Dendritic cell treated with granulocyte-macrophage colony-stimulating factor and Interleukin-4, amounts not matched to agents 40 ng/mL and 50 ng/mL, for 4 days (primary cell): ENCODE measurements around the gene BRPF1.
A peak's percentile ranks its signal among the peaks of the same experiment; 100 is the strongest.

Experiments
- H3K27ac Mint-ChIP-seq: one replicate; pipeline ENCODE4 v1.8.0; 2022; ENCODE audit warnings: mild to moderate bottlenecking, mixed read lengths
- H3K27me3 Mint-ChIP-seq: one replicate; pipeline ENCODE4 v1.8.0; 2022; ENCODE audit warnings: mild to moderate bottlenecking, mixed read lengths
- H3K36me3 Mint-ChIP-seq: one replicate; pipeline ENCODE4 v1.8.0; 2022; ENCODE audit warnings: low read depth, mixed read lengths
- H3K4me1 Mint-ChIP-seq: one replicate; pipeline ENCODE4 v1.8.0; 2022; ENCODE audit warnings: low read depth, mixed read lengths
- H3K4me3 Mint-ChIP-seq: one replicate; pipeline ENCODE4 v1.8.0; 2022; ENCODE audit warnings: mild to moderate bottlenecking, moderate library complexity, mixed read lengths
- H3K9me3 Mint-ChIP-seq: one replicate; pipeline ENCODE4 v1.8.0; 2022; ENCODE audit warnings: mixed read lengths
- intact Hi-C: fragments of 100-400 bp; cut with micrococcal nuclease; formaldehyde crosslinking; loops from one replicate; pipeline ENCODE4 v1.15.0; 2022

BRPF1 gene

DNA sequence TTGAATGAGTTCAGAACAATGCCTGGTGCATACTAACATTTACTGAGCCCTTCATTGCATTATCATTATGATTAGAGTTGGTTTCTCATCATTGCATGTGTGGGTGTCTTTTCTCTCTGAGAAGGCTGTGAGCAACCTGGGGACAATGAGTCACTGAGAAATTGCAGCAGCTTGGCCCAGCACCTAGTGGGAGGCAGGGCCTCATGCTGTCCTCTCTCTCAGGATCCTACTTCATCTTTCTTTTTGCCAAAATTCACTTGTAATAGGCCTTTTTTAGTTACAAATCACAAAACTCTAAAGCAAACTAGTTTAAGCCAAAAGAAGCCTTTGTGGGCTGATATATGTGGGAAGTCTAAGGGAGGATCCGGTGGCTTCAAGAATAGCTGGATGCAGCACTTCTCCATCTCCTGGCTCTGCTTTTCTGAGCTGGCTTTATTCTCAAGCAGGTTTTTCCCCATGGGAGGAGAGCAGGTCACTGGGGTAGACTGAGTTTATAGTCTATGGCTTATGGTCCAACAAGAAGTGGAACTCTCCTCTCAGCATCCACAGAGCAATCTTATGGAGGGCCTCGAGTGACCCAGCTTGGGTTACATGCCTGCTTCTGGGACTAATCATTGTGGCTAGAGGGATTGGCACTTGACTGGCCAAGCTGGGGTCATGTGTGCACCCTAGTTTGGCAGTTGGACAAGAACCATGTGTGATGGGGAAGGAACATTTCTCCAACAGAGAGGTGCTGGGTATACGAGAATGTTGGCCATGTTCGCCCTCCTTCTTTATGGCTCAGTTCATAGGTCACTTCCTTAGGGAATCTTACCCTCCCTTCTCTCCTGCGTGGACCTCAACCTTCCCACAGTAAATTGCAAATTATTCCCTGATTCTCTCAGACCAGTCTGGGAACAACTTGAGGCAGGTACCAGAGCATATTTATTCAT, 46.9 kb downstream of the BRPF1 start:
- Mint-ChIP-seq H3K27me3 (no peaks in the 10 kb centered on the region), H3K4me1 (peaks cover 77% of the 10 kb centered on the region), H3K27ac (peak overlapping the region; percentile 99), H3K36me3 (peaks cover 30% of the 10 kb centered on the region), H3K4me3 (no peak overlapping the region), H3K9me3 (no peaks in the 10 kb centered on the region)
- intact Hi-C loops, result no loop called here

DNA sequence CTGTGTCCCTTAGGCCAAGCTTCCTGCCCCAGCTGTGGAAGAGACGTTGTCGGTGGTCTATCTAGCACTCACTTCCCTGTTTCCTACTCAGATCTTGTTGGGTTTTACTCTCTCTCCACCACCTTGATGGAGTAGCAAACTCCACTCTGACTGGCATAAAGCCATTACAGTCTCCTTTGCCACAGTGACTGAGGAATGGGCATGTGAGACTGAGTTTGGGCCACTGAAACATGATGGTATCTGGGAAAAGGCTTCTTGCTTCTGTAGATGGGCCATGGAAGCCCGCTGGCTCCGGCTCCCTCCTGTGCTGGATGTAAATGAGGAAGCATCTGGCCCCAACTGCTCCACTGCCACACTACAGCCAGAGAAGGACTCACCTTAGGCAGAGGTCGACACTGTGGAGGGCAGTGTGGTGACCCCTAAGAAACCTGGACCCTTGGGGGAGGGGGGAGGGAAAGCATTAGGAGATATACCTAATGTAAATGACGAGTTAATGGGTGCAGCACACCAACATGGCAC, 47.6 kb downstream of the BRPF1 start:
- H3K9me3 Mint-ChIP-seq, result no peaks in the 10 kb centered on the region
- peaks cover 37% of the 10 kb centered on the region for H3K36me3 Mint-ChIP-seq
- intact Hi-C loops, result no loop called here
- H3K27ac Mint-ChIP-seq, result peak overlapping the region; percentile 99
- H3K4me3 Mint-ChIP-seq, result no peak overlapping the region
- peaks cover 72% of the 10 kb centered on the region for H3K4me1 Mint-ChIP-seq
- H3K27me3 Mint-ChIP-seq, result no peaks in the 10 kb centered on the region

DNA sequence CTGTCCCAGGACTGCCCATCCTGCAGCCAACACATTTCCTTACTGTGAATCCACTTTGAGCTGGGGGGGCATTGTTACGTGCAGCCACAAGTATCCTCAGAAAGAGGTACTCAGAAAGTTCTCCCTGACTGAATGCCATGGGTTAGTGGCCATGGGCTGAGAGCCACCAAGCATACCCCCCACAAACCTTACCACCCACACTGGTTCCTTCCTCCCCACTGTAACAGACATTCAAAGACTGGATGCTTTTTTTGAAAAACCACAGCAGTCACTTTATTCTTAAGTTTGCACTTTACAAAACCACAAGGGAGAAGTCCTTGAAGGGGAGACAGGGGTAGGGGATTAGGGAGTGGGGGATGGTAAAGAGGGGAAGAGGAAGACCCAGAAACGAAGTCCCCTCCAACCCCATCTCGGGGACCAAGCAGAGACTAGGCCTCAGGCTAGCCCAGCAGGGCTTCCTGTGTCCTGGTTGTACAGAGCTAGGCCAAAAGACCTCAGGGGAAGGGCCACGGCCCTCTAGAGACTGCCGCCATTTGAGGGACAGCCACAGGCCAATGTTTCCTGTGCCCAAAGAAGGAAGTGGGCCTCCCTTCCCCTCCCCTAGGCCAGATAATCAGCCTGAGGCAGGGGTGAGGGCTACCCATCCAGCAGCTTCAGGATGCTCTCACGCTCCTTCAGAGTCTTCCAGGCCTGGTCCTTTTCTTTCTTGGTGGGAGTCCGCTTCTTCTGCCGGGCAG, 48.4 kb downstream of the BRPF1 start:
- Mint-ChIP-seq H3K4me1 (peaks cover 72% of the 10 kb centered on the region), H3K27ac (peak overlapping the region; percentile 99), H3K27me3 (no peaks in the 10 kb centered on the region), H3K36me3 (peaks cover 45% of the 10 kb centered on the region), H3K4me3 (peak overlapping the region; percentile 30), H3K9me3 (no peaks in the 10 kb centered on the region)
- intact Hi-C loops, result no loop called here

DNA sequence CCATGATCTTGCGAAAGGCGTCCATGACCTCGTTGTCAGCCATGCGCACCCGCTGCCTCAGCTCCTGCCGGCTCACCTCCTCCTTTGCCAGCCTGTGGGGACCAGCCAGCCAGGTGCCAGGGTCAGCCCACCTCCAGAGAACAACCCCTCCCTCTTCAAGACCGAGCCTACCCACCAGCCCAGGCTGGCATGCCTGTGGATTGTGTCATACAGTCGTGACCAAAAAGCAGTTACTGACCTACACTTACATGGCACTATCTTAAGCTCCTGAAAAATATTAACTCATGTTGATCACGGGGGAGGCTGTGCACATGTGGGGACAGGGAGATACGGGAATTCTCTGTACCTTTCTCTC, 48.9 kb downstream of the BRPF1 start:
- intact Hi-C loops, result no loop called here
- peak overlapping the region; percentile 99 for H3K27ac Mint-ChIP-seq
- peaks cover 50% of the 10 kb centered on the region for H3K36me3 Mint-ChIP-seq
- H3K4me3 Mint-ChIP-seq, result peak overlapping the region; percentile 6
- no peaks in the 10 kb centered on the region for H3K27me3 Mint-ChIP-seq
- H3K9me3 Mint-ChIP-seq, result no peaks in the 10 kb centered on the region
- peaks cover 72% of the 10 kb centered on the region for H3K4me1 Mint-ChIP-seq

DNA sequence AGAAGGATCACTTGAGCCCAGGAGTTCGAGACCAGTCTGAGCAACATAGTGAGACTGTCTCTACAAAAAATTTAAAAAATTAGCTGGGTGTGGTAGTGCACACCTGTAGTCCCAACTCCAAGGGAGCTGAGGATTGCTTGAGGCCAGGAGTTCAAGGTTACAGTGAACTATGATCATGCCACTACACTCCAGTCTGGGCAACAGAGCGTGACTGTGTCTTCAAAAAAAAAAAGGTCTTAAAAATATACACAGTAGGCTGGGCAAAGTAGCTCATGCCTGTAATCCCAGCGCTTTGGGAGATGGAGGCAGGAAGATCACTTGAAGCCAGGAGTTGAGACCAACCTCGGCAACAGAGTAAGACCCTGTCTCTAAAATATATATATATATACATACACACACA, 49.4 kb downstream of the BRPF1 start:
- peaks cover 55% of the 10 kb centered on the region for H3K36me3 Mint-ChIP-seq
- peaks cover 70% of the 10 kb centered on the region for H3K4me1 Mint-ChIP-seq
- no peak overlapping the region for H3K4me3 Mint-ChIP-seq
- H3K9me3 Mint-ChIP-seq, result no peaks in the 10 kb centered on the region
- intact Hi-C loops, result no loop called here
- no peaks in the 10 kb centered on the region for H3K27me3 Mint-ChIP-seq
- H3K27ac Mint-ChIP-seq, result peak overlapping the region; percentile 99

DNA sequence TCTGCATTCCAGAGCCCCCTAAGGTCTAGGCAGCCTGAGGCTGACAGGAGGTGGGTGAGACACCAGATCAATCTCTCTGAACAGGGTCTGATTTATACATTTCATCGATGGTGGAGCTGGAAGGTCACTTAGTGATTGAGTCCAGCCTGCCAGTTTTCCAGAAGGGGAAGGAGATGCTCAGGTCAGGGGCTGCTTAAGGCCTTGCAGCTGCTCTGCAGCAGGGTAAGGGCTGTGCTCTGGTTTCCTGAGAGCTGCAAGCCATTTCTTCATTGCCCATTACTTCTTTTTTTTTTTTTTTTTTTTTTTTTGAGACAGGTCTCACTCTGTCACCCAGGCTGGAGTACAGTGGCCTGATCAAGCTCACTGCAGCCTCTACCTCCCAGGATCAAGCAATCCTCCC, 50.0 kb downstream of the BRPF1 start:
- Mint-ChIP-seq H3K9me3 (no peaks in the 10 kb centered on the region), H3K4me1 (peaks cover 64% of the 10 kb centered on the region), H3K27me3 (no peaks in the 10 kb centered on the region), H3K27ac (peak overlapping the region; percentile 99), H3K4me3 (no peak overlapping the region), H3K36me3 (peaks cover 61% of the 10 kb centered on the region)
- intact Hi-C loops, result no loop called here

DNA sequence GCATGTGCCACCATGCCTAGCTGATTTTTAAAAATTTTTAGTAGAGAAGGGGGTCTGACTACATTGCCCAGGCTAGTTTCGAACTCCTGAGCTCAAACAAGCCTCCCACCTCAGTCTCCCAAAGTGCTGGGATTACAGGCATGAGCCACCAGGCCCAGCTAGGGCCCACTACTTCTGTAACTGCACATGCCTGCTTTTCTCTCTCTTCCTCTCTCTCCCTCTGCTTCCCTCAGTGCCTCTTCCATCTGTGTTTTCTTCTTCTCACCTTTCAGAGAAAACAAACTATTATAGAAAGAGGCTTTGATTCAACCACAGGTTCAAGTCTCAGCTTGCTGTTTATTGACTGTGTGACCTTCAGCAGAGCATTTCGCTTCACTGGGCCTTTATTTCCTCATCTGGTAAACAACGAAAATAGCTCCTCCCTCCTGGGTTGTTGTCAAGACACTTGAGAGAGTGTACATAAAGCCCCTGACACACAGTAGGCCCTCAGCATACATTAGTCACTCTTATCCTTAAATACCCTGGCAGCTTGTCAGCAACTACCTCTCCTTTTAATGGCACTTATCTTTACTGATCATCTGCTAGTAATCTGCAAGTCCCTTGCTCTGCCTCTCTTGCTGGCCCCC, 50.6 kb downstream of the BRPF1 start:
- Mint-ChIP-seq H3K9me3 (no peaks in the 10 kb centered on the region), H3K27me3 (no peaks in the 10 kb centered on the region), H3K27ac (peak overlapping the region; percentile 99), H3K4me1 (peaks cover 58% of the 10 kb centered on the region), H3K4me3 (no peak overlapping the region), H3K36me3 (peaks cover 67% of the 10 kb centered on the region)
- intact Hi-C loops, result no loop called here

DNA sequence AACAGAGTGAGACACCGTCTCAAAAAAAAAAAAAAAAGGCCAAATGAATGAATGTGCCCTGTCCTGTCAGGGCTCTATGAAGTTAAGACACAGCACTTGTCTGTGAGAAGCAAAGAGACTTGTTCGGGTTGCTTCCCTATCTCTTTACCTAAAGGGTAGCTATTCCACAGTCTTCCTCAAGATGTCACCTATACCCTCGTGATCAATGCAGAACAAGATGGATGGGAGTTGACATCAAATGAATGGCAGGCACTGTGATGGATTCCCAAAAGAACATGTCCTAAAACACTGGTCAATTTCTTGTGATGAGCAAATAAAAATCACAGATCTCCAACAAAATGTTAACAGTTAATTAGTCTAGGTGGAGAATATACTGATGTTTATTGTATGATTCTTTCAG, 51.2 kb downstream of the BRPF1 start:
- H3K27me3 Mint-ChIP-seq, result no peaks in the 10 kb centered on the region
- H3K9me3 Mint-ChIP-seq, result no peaks in the 10 kb centered on the region
- peak overlapping the region; percentile 99 for H3K27ac Mint-ChIP-seq
- H3K4me1 Mint-ChIP-seq, result peaks cover 55% of the 10 kb centered on the region
- H3K36me3 Mint-ChIP-seq, result peaks cover 74% of the 10 kb centered on the region
- intact Hi-C loops, result no loop called here
- H3K4me3 Mint-ChIP-seq, result no peak overlapping the region

DNA sequence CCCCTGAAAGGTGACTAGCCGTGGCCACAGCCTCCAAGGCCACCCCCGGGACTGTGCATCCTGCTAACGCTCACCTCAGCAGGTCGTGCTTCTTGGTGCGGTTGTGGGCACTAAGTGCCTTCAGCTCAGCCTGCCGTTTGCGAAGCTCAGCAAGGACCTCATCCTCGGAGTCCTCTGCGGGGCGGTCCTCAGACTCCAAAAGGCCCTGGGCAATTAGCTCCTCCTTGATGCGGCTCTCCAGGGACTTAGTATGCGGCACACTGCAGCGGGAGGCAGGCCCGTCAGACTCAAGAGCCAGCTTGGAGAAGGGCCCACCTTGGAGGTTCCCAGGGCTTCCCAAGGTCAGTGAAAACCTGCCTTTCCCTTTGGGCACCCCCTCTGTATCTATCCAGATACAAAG, 52.4 kb downstream of the BRPF1 start:
- H3K9me3 Mint-ChIP-seq, result no peaks in the 10 kb centered on the region
- no peak overlapping the region for H3K4me3 Mint-ChIP-seq
- intact Hi-C loops, result no loop called here
- H3K27ac Mint-ChIP-seq, result no peak overlapping the region
- H3K27me3 Mint-ChIP-seq, result no peaks in the 10 kb centered on the region
- H3K4me1 Mint-ChIP-seq, result peaks cover 45% of the 10 kb centered on the region
- H3K36me3 Mint-ChIP-seq, result peaks cover 85% of the 10 kb centered on the region

DNA sequence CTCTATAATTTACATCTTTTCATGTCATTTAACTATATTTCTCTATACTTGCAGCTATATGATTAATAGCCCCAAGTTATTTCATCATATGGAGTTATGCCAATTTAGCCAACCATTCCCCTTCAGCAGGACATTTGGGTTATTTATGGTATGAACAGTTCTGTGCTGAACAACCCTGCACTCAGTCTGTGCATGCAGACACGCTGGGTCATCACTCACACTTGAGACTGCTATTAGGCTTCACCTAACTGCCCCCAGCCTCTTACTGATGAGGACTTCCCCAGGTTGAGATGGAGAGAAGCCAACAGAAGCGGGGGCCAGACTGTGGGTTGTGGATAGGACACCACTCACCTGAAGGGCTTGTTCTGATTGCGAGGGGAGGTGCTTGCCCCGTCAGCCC, 53.4 kb downstream of the BRPF1 start:
- intact Hi-C loops, result no loop called here
- Mint-ChIP-seq H3K27ac (peak overlapping the region; percentile 4), H3K4me1 (peaks cover 38% of the 10 kb centered on the region), H3K9me3 (no peaks in the 10 kb centered on the region), H3K4me3 (no peak overlapping the region), H3K27me3 (no peaks in the 10 kb centered on the region), H3K36me3 (peaks cover 96% of the 10 kb centered on the region)

DNA sequence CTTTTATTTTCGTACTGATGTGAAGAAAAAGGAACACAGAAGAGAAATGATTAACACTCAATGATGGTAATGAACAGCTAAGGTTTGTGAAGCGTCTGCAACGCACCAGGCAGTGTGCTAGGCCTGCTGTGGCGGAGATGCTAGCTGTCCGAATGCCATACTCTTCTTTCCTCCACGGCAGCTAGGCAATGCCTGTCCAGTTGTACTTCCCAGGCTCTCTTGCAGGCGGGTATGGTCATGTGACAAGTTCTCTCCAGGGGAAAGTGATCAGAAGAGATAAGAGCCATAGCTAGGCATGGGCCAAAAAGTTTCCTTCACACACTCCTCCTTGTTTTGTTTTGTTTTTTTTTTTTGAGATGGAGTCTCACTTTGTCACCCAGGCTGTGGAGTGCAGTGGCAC, 54.1 kb downstream of the BRPF1 start:
- Mint-ChIP-seq H3K27ac (peak overlapping the region; percentile 4), H3K4me1 (peaks cover 38% of the 10 kb centered on the region), H3K36me3 (peaks cover 96% of the 10 kb centered on the region)

DNA sequence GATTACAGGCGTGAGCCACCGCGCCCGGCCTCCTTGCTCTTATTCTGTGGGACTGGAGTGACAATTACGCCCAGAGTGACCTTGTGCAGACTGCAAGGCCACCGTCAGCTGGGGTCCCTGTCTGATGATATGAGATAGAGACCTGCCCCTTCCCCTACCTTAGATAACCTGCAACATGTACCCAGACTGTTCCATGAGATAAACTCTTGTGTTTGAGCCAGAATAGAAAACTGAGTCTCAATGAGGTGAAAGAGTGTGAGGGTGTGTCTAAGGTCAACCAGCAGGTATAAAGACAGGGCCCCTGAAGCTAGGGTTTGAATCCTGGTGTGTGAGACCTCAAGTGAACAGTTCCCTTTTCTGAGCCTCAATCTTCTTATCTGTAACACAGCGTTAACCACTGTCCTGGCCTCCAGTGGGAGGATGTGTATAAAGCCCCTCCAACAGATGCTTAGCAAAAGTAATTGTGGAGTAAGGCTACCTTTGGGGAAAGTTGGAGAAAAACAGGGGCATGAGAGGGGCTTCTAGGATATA, 54.7 kb downstream of the BRPF1 start:
- peaks cover 37% of the 10 kb centered on the region for H3K4me1 Mint-ChIP-seq
- peaks cover 99% of the 10 kb centered on the region for H3K36me3 Mint-ChIP-seq
- no peak overlapping the region for H3K27ac Mint-ChIP-seq
- H3K9me3 Mint-ChIP-seq, result no peaks in the 10 kb centered on the region
- intact Hi-C loops, result no loop called here
- H3K27me3 Mint-ChIP-seq, result no peaks in the 10 kb centered on the region
- no peak overlapping the region for H3K4me3 Mint-ChIP-seq

More for the DNA sequence above, 54.1 kb downstream of the BRPF1 start:
- H3K9me3 Mint-ChIP-seq, result no peaks in the 10 kb centered on the region
- no peaks in the 10 kb centered on the region for H3K27me3 Mint-ChIP-seq
- intact Hi-C loops, result no loop called here
- no peak overlapping the region for H3K4me3 Mint-ChIP-seq

DNA sequence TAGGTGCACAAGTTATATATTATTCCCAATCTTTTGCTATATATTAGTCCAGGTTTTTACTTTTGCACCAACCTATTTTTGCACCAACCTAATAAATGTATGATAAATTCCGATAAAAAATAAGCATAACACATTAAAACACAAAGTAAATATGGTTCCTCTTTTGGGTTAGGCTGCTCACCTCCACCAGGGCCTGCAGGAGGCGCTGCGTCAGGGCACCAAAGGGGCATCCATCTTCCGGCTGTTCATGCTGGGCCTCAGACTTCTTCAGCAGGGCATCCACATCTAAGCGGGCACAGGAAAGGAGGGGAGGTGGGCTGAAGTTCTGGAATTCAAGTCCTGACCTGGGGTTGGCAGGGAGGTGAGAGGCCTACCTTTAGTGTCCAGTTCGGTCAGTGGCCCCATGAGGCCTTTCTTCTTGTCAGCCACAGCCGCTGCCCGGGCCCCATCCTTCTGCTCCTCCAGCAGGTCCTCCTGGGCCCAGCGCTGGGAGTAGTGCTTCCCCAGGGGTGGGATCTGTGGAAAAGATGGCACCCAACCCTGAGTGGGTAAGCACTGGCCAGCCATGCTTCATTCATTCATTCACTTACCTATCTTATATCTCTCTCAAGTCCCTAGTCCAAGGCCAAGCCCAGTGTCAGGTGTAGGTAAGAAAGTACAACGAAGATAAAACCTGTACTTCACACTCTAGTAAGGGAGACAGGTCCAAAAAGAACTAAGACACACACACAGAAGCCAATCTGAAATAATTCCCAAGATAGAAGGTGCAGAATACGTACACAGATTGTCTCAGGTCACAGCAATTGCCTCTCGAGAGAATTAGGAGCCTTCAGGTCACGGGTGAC, 55.5 kb downstream of the BRPF1 start:
- Mint-ChIP-seq H3K9me3 (no peaks in the 10 kb centered on the region), H3K27me3 (no peaks in the 10 kb centered on the region), H3K4me1 (peaks cover 37% of the 10 kb centered on the region), H3K4me3 (no peak overlapping the region), H3K36me3 (peaks cover 94% of the 10 kb centered on the region), H3K27ac (peak overlapping the region; percentile 12)
- intact Hi-C loops, result no loop called here
